B cell (primary cell): ENCODE measurements around the gene ZBTB7A. TPM values are rescaled to one million over a fixed set of nuclear protein-coding genes. Genes with fewer than 3 reads are reported as not detected.

Experiments used
- ATAC-seq: fragments of 200-7000 bp; cut with Tn5 transposase; one replicate; pipeline ENCODE4 v1.10.0; 2021; ENCODE audit warnings: low read depth, mild to moderate bottlenecking, moderate number of reproducible peaks, moderate library complexity
- CTCF ChIA-PET: fragments of 350-600 bp; sonication (Branson Sonifier 250); formaldehyde crosslinking; loops from one replicate; lab custom pipeline; 2021; ENCODE audit warnings: antibody characterized with exemption, inconsistent platforms; lab: Charles Lee
- POLR2A ChIA-PET: fragments of 350-600 bp; sonication (Branson Sonifier 250); formaldehyde crosslinking; loops from one replicate; lab custom pipeline; 2021; ENCODE audit warnings: antibody characterized with exemption; lab: Charles Lee
- DNase-seq: peaks from one replicate; pipeline ENCODE4 v3.0.0; 2013
- H2AFZ ChIP-seq: 2 replicates; pipeline ENCODE4 v1.6.1; 2012; ENCODE audit warnings: mild to moderate bottlenecking, low read depth, low read length; ENCODE audit not compliant: insufficient read depth, poor library complexity, severe bottlenecking
- H3K27ac ChIP-seq, 2 donors: 1 replicate in 1 of 2; 2 replicates in 1 of 2; pipeline ENCODE4 v1.5.1; 2012 to 2013; ENCODE audit warnings: low read length in 2 of 2, mild to moderate bottlenecking in 2 of 2, moderate library complexity in 1 of 2
- H3K27me3 ChIP-seq, 4 experiments: fragments of 200-600 bp in 1 of 4; sonication (generic) in 1 of 4; replicated peaks in 1 of 4; 1 replicate in 2 of 4; 2 replicates in 2 of 4; pipeline versions ENCODE4 v1.6.1 to v1.7.0; 2013 to 2016; ENCODE audit warnings: low read length in 3 of 4, mild to moderate bottlenecking in 2 of 4, mixed read lengths in 1 of 4, moderate library complexity in 1 of 4; ENCODE audit not compliant: insufficient read depth in 4 of 4, control insufficient read depth in 3 of 4; ENCODE audit errors: control extremely low read depth in 1 of 4
- H3K36me3 ChIP-seq, 2 experiments: replicated peaks in 1 of 2; 1 replicate in 1 of 2; 2 replicates in 1 of 2; pipeline versions ENCODE4 v1.6.1 to v1.7.1; 2013; ENCODE audit warnings: low read length in 1 of 2; ENCODE audit not compliant: insufficient read depth in 2 of 2, control insufficient read depth in 1 of 2; ENCODE audit errors: control extremely low read depth in 1 of 2, extremely low read depth in 1 of 2
- H3K4me1 ChIP-seq, 2 donors: fragments of 200-600 bp in 1 of 2; sonication (generic) in 1 of 2; 1 replicate in 1 of 2; 2 replicates in 1 of 2; pipeline versions ENCODE4 v1.5.1 to v1.6.1; 2013 to 2017; ENCODE audit warnings: low read length in 2 of 2; ENCODE audit not compliant: control insufficient read depth in 2 of 2, insufficient read depth in 2 of 2
- H3K4me2 ChIP-seq: replicated peaks from 2 replicates; pipeline ENCODE3; 2012; ENCODE audit warnings: mild to moderate bottlenecking, low read depth, low read length; ENCODE audit not compliant: poor library complexity, severe bottlenecking
- H3K4me3 ChIP-seq, 5 experiments: fragments of 200-600 bp in 1 of 5; sonication (generic) in 1 of 5; 1 replicate in 3 of 5; 2 replicates in 2 of 5; pipeline versions ENCODE4 v1.5.1 to v1.7.0; 2011 to 2016; ENCODE audit warnings: low read length in 4 of 5, mild to moderate bottlenecking in 4 of 5, low read depth in 2 of 5, control low read depth in 1 of 5, moderate library complexity in 1 of 5; ENCODE audit not compliant: insufficient read depth in 1 of 5; ENCODE audit errors: control extremely low read depth in 1 of 5, extremely low read depth in 1 of 5
- H3K79me2 ChIP-seq: fragments of 200-600 bp; sonication (generic); one replicate; pipeline ENCODE4 v1.6.0; 2016; ENCODE audit warnings: low read length; ENCODE audit not compliant: control insufficient read depth, insufficient read depth
- H3K9ac ChIP-seq: fragments of 200-600 bp; sonication (generic); 2 replicates; pipeline ENCODE4 v1.6.1; 2017; ENCODE audit warnings: mild to moderate bottlenecking, low read length, moderate library complexity
- H3K9me3 ChIP-seq, 3 donors: one replicate each; pipeline versions ENCODE4 v1.6.1 to v1.7.1; 2013; ENCODE audit warnings: low read length in 2 of 3; ENCODE audit not compliant: control insufficient read depth in 2 of 3, insufficient read depth in 1 of 3; ENCODE audit errors: control extremely low read depth in 1 of 3
- H4K20me1 ChIP-seq: 2 replicates; pipeline ENCODE4 v1.6.0; 2012; ENCODE audit warnings: mild to moderate bottlenecking, low read length; ENCODE audit not compliant: insufficient read depth, control insufficient read depth, poor library complexity, severe bottlenecking
- H3K27ac Mint-ChIP-seq: one replicate; pipeline ENCODE4 v1.8.0; 2021; ENCODE audit warnings: mixed read lengths
- H3K27me3 Mint-ChIP-seq: one replicate; pipeline ENCODE4 v1.8.0; 2021; ENCODE audit warnings: mixed read lengths
- H3K4me1 Mint-ChIP-seq: one replicate; pipeline ENCODE4 v1.8.0; 2021; ENCODE audit warnings: mixed read lengths
- H3K4me3 Mint-ChIP-seq: one replicate; pipeline ENCODE4 v1.8.0; 2021; ENCODE audit warnings: mixed read lengths
- H3K9me3 Mint-ChIP-seq: one replicate; pipeline ENCODE4 v1.8.0; 2022; ENCODE audit warnings: mixed read lengths; ENCODE audit not compliant: insufficient read depth
- CTCF ChIP-seq: fragments of 200-600 bp; IDR thresholded peaks from one replicate; pipeline ENCODE4 v1.8.0; 2022; ENCODE audit warnings: antibody characterized with exemption, mild to moderate bottlenecking
- EZH2 ChIP-seq: IDR thresholded peaks from 2 replicates; pipeline ENCODE4 v1.6.1; 2012; ENCODE audit warnings: borderline replicate concordance, low read depth, mild to moderate bottlenecking, moderate library complexity, low read length; ENCODE audit not compliant: insufficient read depth, poor library complexity, severe bottlenecking
- WGBS: methylation state at CpG from one replicate; pipeline ENCODE4 v1.1.5; 2013; ENCODE audit warnings: missing lambda C conversion rate; ENCODE audit not compliant: insufficient coverage; 5-methylcytosine and 5-hydroxymethylcytosine counted together
- intact Hi-C: fragments of 100-400 bp; cut with micrococcal nuclease; formaldehyde crosslinking; loops from one replicate; pipeline ENCODE4 v1.10.0; 2022
- polyA plus RNA-seq: library from polyadenylated mRNA; depleted of rRNA; stranded (reverse); fragments of >200 nt; gene quantifications from 2 replicates; pipeline ENCODE4 v1.2.3, GENCODE V29; 2012
- total RNA-seq, 2 donors: library from RNA; stranded (reverse); fragments of 120-200 nt in 1 of 2; gene quantifications; 1 replicate in 1 of 2; 2 replicates in 1 of 2; pipeline versions ENCODE4 v1.2.3 to v1.2.4, GENCODE V29; 2013 to 2022

Gene ZBTB7A
- total and polyA plus RNA-seq, 2 donors (not counting 1 experiment from before 2014, with no cell fraction given): 24.8 to 62.6 TPM

- H3K36me3 ChIP-seq: peaks cover 2 to 63% of the 10 kb centered on the region in 2 experiments
- CTCF ChIA-PET: no interaction called here
- intact Hi-C loops: no loop called here
These were observed 35.8 kb upstream of the ZBTB7A start for GRCh38 chr19:4102339-4103079.

More at GRCh38 chr19:4102339-4103079, 35.8 kb upstream of the ZBTB7A start:
- Mint-ChIP-seq H3K4me3 (no peak overlapping the region), H3K27ac (no peak overlapping the region), H3K27me3 (no peaks in the 10 kb centered on the region), H3K4me1 (peaks cover 12% of the 10 kb centered on the region), H3K9me3 (no peaks in the 10 kb centered on the region)
- peaks cover 64% of the 10 kb centered on the region for H3K79me2 ChIP-seq
- H3K27me3 ChIP-seq: no peaks in the 10 kb centered on the region
- peaks cover 10 to 15% of the 10 kb centered on the region in 2 donors for H3K4me1 ChIP-seq
- H3K9ac ChIP-seq: no peak overlapping the region
- H3K9me3 ChIP-seq: no peaks in the 10 kb centered on the region
- POLR2A ChIA-PET: interaction anchor here (0.5 kb wide), 1 partner anchor 23 kb away, joined by 3 read pairs; no protein-coding TSS in a partner anchor
- H2AFZ ChIP-seq: no peak overlapping the region
- H3K27ac ChIP-seq: no peak overlapping the region
- no peak for ATAC-seq
- peaks cover 8% of the 10 kb centered on the region for H4K20me1 ChIP-seq
- DNase-seq: no peak
- H3K4me3 ChIP-seq: no peak overlapping the region
- WGBS: 97% methylated on average over 53 of the region's 53 CpGs
- TF ChIP-seq CTCF (no peak), EZH2 (no peak)
- H3K4me2 ChIP-seq: no peak overlapping the region
